Neural cell (in vitro differentiated cells): ENCODE results near the gene COA6. TPM values are rescaled to one million over a fixed set of nuclear protein-coding genes. Genes with fewer than 3 reads are reported as not detected.

Experiments used
- H2AFZ ChIP-seq: fragments of 200-600, 300-800 bp; sonication (generic), shearing (Covaris generic); 2 replicates; pipeline ENCODE4 v1.6.0; 2014; ENCODE audit warnings: low read depth, mild to moderate bottlenecking, antibody characterized with exemption, low read length, moderate library complexity
- H3F3A ChIP-seq: fragments of 200-600 bp; shearing (Covaris generic); 2 replicates; pipeline ENCODE4 v1.6.1; 2016; ENCODE audit warnings: mild to moderate bottlenecking, moderate library complexity, mixed read lengths, antibody characterized with exemption, low read length; ENCODE audit not compliant: insufficient read depth, poor library complexity, severe bottlenecking
- H3K27ac ChIP-seq: fragments of 200-600, 300-800 bp; sonication (generic), shearing (Covaris generic); 2 replicates; pipeline ENCODE4 v1.5.1; 2014; ENCODE audit warnings: mild to moderate bottlenecking, low read length, moderate library complexity
- H3K27me3 ChIP-seq: fragments of 300-800, 200-600 bp; sonication (generic), shearing (Covaris generic); 2 replicates; pipeline ENCODE4 v1.6.0; 2014; ENCODE audit warnings: mild to moderate bottlenecking, low read depth, low read length, moderate library complexity; ENCODE audit not compliant: insufficient read depth
- H3K36me3 ChIP-seq: fragments of 300-800, 200-600 bp; sonication (generic), shearing (Covaris generic); 2 replicates; pipeline ENCODE4 v1.5.1; 2014; ENCODE audit warnings: mild to moderate bottlenecking, antibody characterized with exemption, low read length, moderate library complexity; ENCODE audit not compliant: insufficient read depth
- H3K4me2 ChIP-seq: fragments of 300-800, 200-600 bp; sonication (generic), shearing (Covaris generic); 2 replicates; pipeline ENCODE4 v1.6.0; 2014; ENCODE audit warnings: mild to moderate bottlenecking, low read length
- H3K4me3 ChIP-seq: fragments of 300-800, 200-600 bp; sonication (generic), shearing (Covaris generic); 2 replicates; pipeline ENCODE4 v1.5.1; 2014; ENCODE audit warnings: mild to moderate bottlenecking, low read length, moderate library complexity
- H3K79me2 ChIP-seq: fragments of 200-600 bp; shearing (Covaris generic); replicated peaks from 2 replicates; pipeline ENCODE4 v1.6.0; 2014; ENCODE audit warnings: mild to moderate bottlenecking, low read length, moderate library complexity; ENCODE audit not compliant: insufficient read depth
- H3K9ac ChIP-seq: fragments of 300-800, 200-600 bp; sonication (generic), shearing (Covaris generic); 2 replicates; pipeline ENCODE4 v1.6.1; 2016; ENCODE audit warnings: mild to moderate bottlenecking, low read length, mixed read lengths
- H3K9me2 ChIP-seq: fragments of 200-600 bp; shearing (Covaris generic); 2 replicates; pipeline ENCODE4 v1.6.1; 2016; ENCODE audit warnings: mild to moderate bottlenecking, low read length, mixed read lengths; ENCODE audit not compliant: insufficient read depth
- H3K9me3 ChIP-seq: fragments of 200-600, 300-800 bp; sonication (generic), shearing (Covaris generic); 2 replicates; pipeline ENCODE4 v1.6.1; 2016; ENCODE audit warnings: mild to moderate bottlenecking, mixed run types, low read length, moderate library complexity, mixed read lengths
- H4K20me1 ChIP-seq: fragments of 200-600 bp; shearing (Covaris generic); 2 replicates; pipeline ENCODE4 v1.6.1; 2016; ENCODE audit warnings: mild to moderate bottlenecking, mixed run types; ENCODE audit not compliant: insufficient read depth
- CTCF ChIP-seq: fragments of 450-650 bp; IDR thresholded peaks from 2 replicates; pipeline ENCODE4 v1.5.1; 2014; ENCODE audit warnings: antibody characterized with exemption, mild to moderate bottlenecking, moderate library complexity; ENCODE audit not compliant: poor library complexity, severe bottlenecking
- EP300 ChIP-seq: fragments of 450-650 bp; conservative IDR thresholded peaks from 2 replicates; pipeline ENCODE4 v1.6.1; 2014; ENCODE audit warnings: antibody characterized with exemption, mild to moderate bottlenecking, moderate library complexity; ENCODE audit not compliant: poor library complexity, severe bottlenecking
- EZH2 ChIP-seq: fragments of 200-600, 300-800 bp; shearing (Covaris generic), sonication (generic); IDR thresholded peaks from 2 replicates; pipeline ENCODE4 v1.6.1; 2014; ENCODE audit warnings: antibody characterized with exemption, low read length, borderline replicate concordance, mild to moderate bottlenecking; ENCODE audit not compliant: insufficient read depth, poor library complexity, severe bottlenecking
- MXI1 ChIP-seq: fragments of 450-650 bp; conservative IDR thresholded peaks from 2 replicates; pipeline ENCODE4 v1.6.1; 2014; ENCODE audit warnings: antibody characterized with exemption, mild to moderate bottlenecking; ENCODE audit not compliant: poor library complexity, severe bottlenecking
- POLR2AphosphoS5 ChIP-seq: IDR thresholded peaks from 2 replicates; pipeline ENCODE4 v1.6.1; 2012
- RAD21 ChIP-seq: fragments of 450-650 bp; conservative IDR thresholded peaks from 2 replicates; pipeline ENCODE4 v1.6.1; 2014; ENCODE audit warnings: antibody characterized with exemption, mild to moderate bottlenecking, moderate library complexity
- REST ChIP-seq: IDR thresholded peaks from 2 replicates; pipeline ENCODE4 v1.6.1; 2012; ENCODE audit warnings: borderline replicate concordance
- SMC3 ChIP-seq: fragments of 450-650 bp; conservative IDR thresholded peaks from 2 replicates; pipeline ENCODE4 v1.6.1; 2014; ENCODE audit warnings: antibody characterized with exemption, mild to moderate bottlenecking, moderate library complexity; ENCODE audit not compliant: poor library complexity
- TAF1 ChIP-seq: IDR thresholded peaks from 2 replicates; pipeline ENCODE4 v1.6.1; 2012; ENCODE audit warnings: low read depth
- polyA plus RNA-seq: library from polyadenylated mRNA; depleted of rRNA; stranded (reverse); fragments of >200 nt; gene quantifications from 2 replicates; pipeline ENCODE4 v1.2.3, GENCODE V29; 2014

COA6 gene
- polyA plus RNA-seq, 1 donor from 2014 or later, result 48.3 TPM

- Histone ChIP-seq H3K27me3 (no peaks in the 10 kb centered on the region), H4K20me1 (no peaks in the 10 kb centered on the region), H3K9me3 (no peaks in the 10 kb centered on the region), H2AFZ (no peak overlapping the region), H3F3A (no peaks in the 10 kb centered on the region), H3K9me2 (no peaks in the 10 kb centered on the region), H3K79me2 (no peaks in the 10 kb centered on the region), H3K36me3 (peaks cover 5% of the 10 kb centered on the region), H3K9ac (no peak overlapping the region), H3K27ac (no peak overlapping the region), H3K4me2 (no peak overlapping the region), H3K4me3 (no peak overlapping the region)
- TF ChIP-seq SMC3 (no peak), RAD21 (no peak), POLR2AphosphoS5 (no peak), EZH2 (no peak), TAF1 (no peak), CTCF (no peak), MXI1 (no peak), REST (no peak), EP300 (no peak)
Observed at GRCh38 chr1:234401658-234402057, 28.4 kb downstream of the COA6 start.

GRCh38 chr1:234402939-234403338 is 29.7 kb downstream of the COA6 start:
- Histone ChIP-seq H3K79me2 (no peaks in the 10 kb centered on the region), H3K27ac (no peak overlapping the region), H3K9me2 (no peaks in the 10 kb centered on the region), H2AFZ (no peak overlapping the region), H3K9ac (no peak overlapping the region), H4K20me1 (no peaks in the 10 kb centered on the region), H3K4me2 (no peak overlapping the region), H3K4me3 (no peak overlapping the region), H3F3A (no peaks in the 10 kb centered on the region), H3K36me3 (peaks cover 5% of the 10 kb centered on the region), H3K9me3 (no peaks in the 10 kb centered on the region), H3K27me3 (no peaks in the 10 kb centered on the region)
- no peak for TF ChIP-seq TAF1
- no peak for TF ChIP-seq CTCF
- TF ChIP-seq SMC3, result no peak
- no peak for TF ChIP-seq POLR2AphosphoS5
